Panc1 (cell line): ENCODE results near the gene BCHE. TPM values are rescaled to one million over a fixed set of nuclear protein-coding genes. Genes with fewer than 3 reads are reported as not detected.

Experiments
- ATAC-seq: fragments of 200-7000 bp; cut with Tn5 transposase; 2 replicates; pipeline ENCODE4 v1.9.1; 2020; ENCODE audit warnings: mild to moderate bottlenecking, moderate library complexity
- BruUV-seq: library from RNA; stranded (reverse); fragments of 400-500 nt; replicated peaks from 2 replicates; lab custom pipeline; 2021; lab: Mats Ljungman, UMichigan
- CTCF ChIA-PET: fragments of 300-600 bp; sonication (Branson Sonifier 250); formaldehyde crosslinking; loops from one replicate; lab custom pipeline; 2022; ENCODE audit warnings: antibody characterized with exemption; lab: Charles Lee
- POLR2A ChIA-PET: fragments of 300-600 bp; sonication (Branson Sonifier 250); formaldehyde crosslinking; loops from one replicate; lab custom pipeline; 2022; ENCODE audit warnings: antibody characterized with exemption; lab: Charles Lee
- DNase-seq: peaks from one replicate; pipeline ENCODE4 v3.0.0-alpha.2; 2010; ENCODE audit warnings: low read depth, low spot score
- H3K27ac ChIP-seq: 2 replicates; pipeline ENCODE4 v1.5.1; 2011; ENCODE audit warnings: mild to moderate bottlenecking, low read length, inconsistent platforms
- H3K27me3 ChIP-seq: fragments of 200-500 bp; sonication (Bioruptor generic); 2 replicates; pipeline ENCODE4 v1.6.0; 2014; ENCODE audit warnings: low read length, inconsistent platforms; ENCODE audit not compliant: control insufficient read depth, insufficient read depth
- H3K36me3 ChIP-seq: fragments of 200-500 bp; sonication (Bioruptor generic); 2 replicates; pipeline ENCODE4 v1.5.1; 2014; ENCODE audit warnings: inconsistent platforms, mild to moderate bottlenecking, low read length, moderate library complexity; ENCODE audit not compliant: control insufficient read depth, insufficient read depth
- H3K4me1 ChIP-seq: 2 replicates; pipeline ENCODE4 v1.5.1; 2011; ENCODE audit warnings: inconsistent platforms, mild to moderate bottlenecking, low read length, moderate library complexity; ENCODE audit not compliant: control insufficient read depth, insufficient read depth
- H3K4me3 ChIP-seq, 2 experiments: 2 replicates each; pipeline ENCODE4 v1.5.1; 2011 to 2012; ENCODE audit warnings: low read depth in 2 of 2, low read length in 2 of 2, mild to moderate bottlenecking in 2 of 2, inconsistent platforms in 1 of 2, moderate library complexity in 1 of 2
- H3K9me3 ChIP-seq: fragments of 200-500 bp; sonication (Bioruptor generic); 2 replicates; pipeline ENCODE4 v1.5.1; 2014; ENCODE audit warnings: low read depth, mild to moderate bottlenecking, inconsistent platforms, low read length, moderate library complexity; ENCODE audit not compliant: control insufficient read depth, insufficient read depth
- CTCF ChIP-seq: fragments of 450-650 bp; IDR thresholded peaks from 2 replicates; pipeline ENCODE4 v1.5.1; 2017; ENCODE audit warnings: mild to moderate bottlenecking
- POLR2AphosphoS5 ChIP-seq: IDR thresholded peaks from 2 replicates; pipeline ENCODE4 v1.6.1; 2012; ENCODE audit warnings: mild to moderate bottlenecking, low read depth, low read length, moderate library complexity
- REST ChIP-seq, 2 experiments: IDR thresholded peaks; 2 replicates each; pipeline ENCODE4 v1.6.1; 2011 to 2012; ENCODE audit warnings: low read depth in 2 of 2, control low read depth in 1 of 2, low read length in 1 of 2, mild to moderate bottlenecking in 1 of 2, moderate library complexity in 1 of 2; ENCODE audit not compliant: insufficient read depth in 1 of 2
- SIN3A ChIP-seq: IDR thresholded peaks from 2 replicates; pipeline ENCODE4 v1.6.1; 2012; ENCODE audit warnings: low read depth, mild to moderate bottlenecking, low read length, moderate library complexity, borderline replicate concordance; ENCODE audit not compliant: insufficient read depth
- TCF7L2 ChIP-seq: IDR thresholded peaks from 2 replicates; pipeline ENCODE4 v1.6.1; 2011; ENCODE audit warnings: mild to moderate bottlenecking, low read depth, low read length, inconsistent platforms
- in situ Hi-C: cut with HindIII; loops from 2 replicates; pipeline ENCODE4 v1.10.0; 2016; ENCODE audit warnings: low sequenced_read_pairs, low pct_unique_long_range_greater_than_20kb
- intact Hi-C: fragments of 100-400 bp; cut with micrococcal nuclease; formaldehyde crosslinking; loops from one replicate; pipeline ENCODE4 v1.10.0; 2022; ENCODE audit not compliant: unreplicated experiment
- total RNA-seq: library from RNA; stranded (reverse); gene quantifications from one replicate; pipeline ENCODE4 v1.2.1, GENCODE V29; 2021; ENCODE audit not compliant: unreplicated experiment

BCHE gene
- total RNA-seq, 1 experiment from 2014 or later = 1.5 TPM

GRCh38 chr3:165805946-165806561, 31.2 kb downstream of the BCHE start:
- no peak for TF ChIP-seq SIN3A
- TF ChIP-seq CTCF = no peak
- no peak for TF ChIP-seq TCF7L2
- TF ChIP-seq POLR2AphosphoS5 = no peak
- TF ChIP-seq REST (IDR thresholded peaks at IDR 0.05; ENCODE audit: insufficient read depth in 1 of 2, low read depth in 2 of 2, low read length in 1 of 2) = no peak
- intact Hi-C loops = no loop called here
- H3K4me1 ChIP-seq = no peaks in the 10 kb centered on the region
- H3K27me3 ChIP-seq = no peaks in the 10 kb centered on the region
- H3K4me3 ChIP-seq = peak overlapping the region; percentile 24 to 37
- no TSS peak for BruUV-seq
- no peaks in the 10 kb centered on the region for H3K36me3 ChIP-seq
- ChIA-PET CTCF (no interaction called here), POLR2A (no interaction called here)
- peak overlapping the region; percentile 6; the same call in 1 of the 2 replicates for H3K27ac ChIP-seq
- DNase-seq = peak; percentile 12
- H3K9me3 ChIP-seq = no peaks in the 10 kb centered on the region
- ATAC-seq = peak; percentile 80
- in situ Hi-C loops = no loop called here

GRCh38 chr3:165803471-165803870, 33.8 kb downstream of the BCHE start:
- DNase-seq = no peak
- intact Hi-C loops = no loop called here

More at GRCh38 chr3:165803471-165803870, 33.8 kb downstream of the BCHE start:
- no peaks in the 10 kb centered on the region for H3K4me1 ChIP-seq
- in situ Hi-C loops = no loop called here
- ChIA-PET CTCF (no interaction called here), POLR2A (no interaction called here)
- ATAC-seq = no peak
- H3K27me3 ChIP-seq = no peaks in the 10 kb centered on the region
- no peak for TF ChIP-seq TCF7L2
- TF ChIP-seq POLR2AphosphoS5 = no peak
- no peak for TF ChIP-seq REST (IDR thresholded peaks at IDR 0.05; ENCODE audit: insufficient read depth in 1 of 2, low read depth in 2 of 2, low read length in 1 of 2)
- no peak for TF ChIP-seq SIN3A
- TF ChIP-seq CTCF = no peak
- BruUV-seq = no TSS peak
- H3K27ac ChIP-seq = no peak overlapping the region
- H3K9me3 ChIP-seq = no peaks in the 10 kb centered on the region
- no peaks in the 10 kb centered on the region for H3K36me3 ChIP-seq
- H3K4me3 ChIP-seq = no peak overlapping the region
